SU-DHL-6 (cell line): Measurements from ENCODE around the gene CRYBG3.

Experiments
- H2AFZ ChIP-seq: fragments of 200-600 bp; sonication (generic); 2 replicates; pipeline ENCODE4 v1.6.1; 2014; ENCODE audit warnings: low read depth, mild to moderate bottlenecking, moderate library complexity, mixed read lengths, antibody characterized with exemption, low read length; ENCODE audit not compliant: severe bottlenecking
- H3F3A ChIP-seq: fragments of 200-600 bp; shearing (Covaris generic); 2 replicates; pipeline ENCODE4 v1.6.0; 2016; ENCODE audit warnings: antibody characterized with exemption, mild to moderate bottlenecking; ENCODE audit not compliant: insufficient read depth
- H3K27ac ChIP-seq: fragments of 200-600 bp; sonication (generic); 2 replicates; pipeline ENCODE4 v1.5.1; 2016; ENCODE audit warnings: low read depth, mild to moderate bottlenecking, low read length, moderate library complexity, mixed read lengths
- H3K27me3 ChIP-seq: fragments of 200-600 bp; sonication (generic), shearing (Covaris generic); 2 replicates; pipeline ENCODE4 v1.6.0; 2014; ENCODE audit warnings: mild to moderate bottlenecking, low read length
- H3K36me3 ChIP-seq: fragments of 200-600 bp; sonication (generic); 2 replicates; pipeline ENCODE4 v1.6.1; 2014; ENCODE audit warnings: mild to moderate bottlenecking, low read length, mixed read lengths
- H3K4me2 ChIP-seq: fragments of 300-600, 200-600 bp; shearing (Covaris generic), sonication (generic); 2 replicates; pipeline ENCODE4 v1.6.0; 2014; ENCODE audit warnings: low read length, low read depth, mild to moderate bottlenecking; ENCODE audit not compliant: poor library complexity, severe bottlenecking
- H3K4me3 ChIP-seq: fragments of 200-600 bp; sonication (generic); 2 replicates; pipeline ENCODE4 v1.5.1; 2014; ENCODE audit warnings: antibody characterized with exemption, low read length, mild to moderate bottlenecking, mixed read lengths; ENCODE audit not compliant: insufficient read depth, poor library complexity, severe bottlenecking
- H3K79me2 ChIP-seq: fragments of 200-600 bp; sonication (generic); 2 replicates; pipeline ENCODE4 v1.6.1; 2014; ENCODE audit warnings: mild to moderate bottlenecking, low read length, moderate library complexity; ENCODE audit not compliant: insufficient read depth
- H3K9ac ChIP-seq: fragments of 200-600 bp; sonication (generic); 2 replicates; pipeline ENCODE4 v1.7.0; 2014; ENCODE audit warnings: mild to moderate bottlenecking, low read length
- H3K9me2 ChIP-seq: fragments of 200-600 bp; sonication (generic); replicated peaks from 2 replicates; pipeline ENCODE4 v1.6.1; 2014; ENCODE audit warnings: low read length; ENCODE audit not compliant: insufficient read depth
- H3K9me3 ChIP-seq: fragments of 200-600 bp; sonication (generic); 2 replicates; pipeline ENCODE4 v1.6.1; 2014; ENCODE audit warnings: low read length, mixed read lengths; ENCODE audit not compliant: insufficient read depth
- H4K20me1 ChIP-seq: fragments of 200-600 bp; sonication (generic); 2 replicates; pipeline ENCODE4 v1.6.1; 2014; ENCODE audit warnings: low read depth, mild to moderate bottlenecking, antibody characterized with exemption, low read length, moderate library complexity, mixed read lengths
- CTCF ChIP-seq: fragments of 200-600 bp; sonication (generic); IDR thresholded peaks from one replicate; pipeline ENCODE4 v1.5.1; 2017; ENCODE audit warnings: antibody characterized with exemption, mild to moderate bottlenecking, low read length, moderate library complexity; ENCODE audit not compliant: insufficient read depth, poor library complexity, severe bottlenecking
- EZH2phosphoT487 ChIP-seq: fragments of 200-600 bp; sonication (generic), shearing (Covaris generic); conservative IDR thresholded peaks from 2 replicates; pipeline ENCODE4 v1.6.1; 2018; ENCODE audit warnings: mild to moderate bottlenecking, antibody characterized with exemption, low read length, moderate library complexity, mixed read lengths

Gene CRYBG3

GRCh38 chr3:97942801-97943546 lies 121.2 kb downstream of the CRYBG3 start:
- H3K36me3 ChIP-seq = peaks cover 36% of the 10 kb centered on the region
- H2AFZ ChIP-seq = no peak overlapping the region
- no peaks in the 10 kb centered on the region for H3K9me3 ChIP-seq
- no peaks in the 10 kb centered on the region for H3K79me2 ChIP-seq
- no peaks in the 10 kb centered on the region for H4K20me1 ChIP-seq
- H3K9me2 ChIP-seq = no peaks in the 10 kb centered on the region
- no peaks in the 10 kb centered on the region for H3K27me3 ChIP-seq
- no peak overlapping the region for H3K4me3 ChIP-seq
- no peak overlapping the region for H3K4me2 ChIP-seq
- no peak overlapping the region for H3K9ac ChIP-seq
- no peaks in the 10 kb centered on the region for H3F3A ChIP-seq
- TF ChIP-seq EZH2phosphoT487 = no peak
- no peak for TF ChIP-seq CTCF
- no peak overlapping the region for H3K27ac ChIP-seq

GRCh38 chr3:97948351-97949109 lies 126.7 kb downstream of the CRYBG3 start:
- no peak overlapping the region for H3K4me3 ChIP-seq
- no peaks in the 10 kb centered on the region for H3F3A ChIP-seq
- no peaks in the 10 kb centered on the region for H3K9me2 ChIP-seq
- no peak overlapping the region for H2AFZ ChIP-seq
- H4K20me1 ChIP-seq = no peaks in the 10 kb centered on the region
- TF ChIP-seq CTCF = no peak
- H3K4me2 ChIP-seq = no peak overlapping the region
- no peaks in the 10 kb centered on the region for H3K79me2 ChIP-seq
- peaks cover 33% of the 10 kb centered on the region for H3K36me3 ChIP-seq
- H3K27ac ChIP-seq = no peak overlapping the region
- no peaks in the 10 kb centered on the region for H3K27me3 ChIP-seq
- no peak overlapping the region for H3K9ac ChIP-seq
- no peaks in the 10 kb centered on the region for H3K9me3 ChIP-seq

- H3K36me3 ChIP-seq = peaks cover 28% of the 10 kb centered on the region
- no peaks in the 10 kb centered on the region for H3K27me3 ChIP-seq
- no peaks in the 10 kb centered on the region for H3F3A ChIP-seq
- no peak overlapping the region for H3K27ac ChIP-seq
- no peaks in the 10 kb centered on the region for H3K9me2 ChIP-seq
- no peak overlapping the region for H3K9ac ChIP-seq
- TF ChIP-seq EZH2phosphoT487 (no peak), CTCF (no peak)
- no peak overlapping the region for H3K4me2 ChIP-seq
- H4K20me1 ChIP-seq = no peaks in the 10 kb centered on the region
- no peaks in the 10 kb centered on the region for H3K9me3 ChIP-seq
- H2AFZ ChIP-seq = no peak overlapping the region
- H3K79me2 ChIP-seq = no peaks in the 10 kb centered on the region
- no peak overlapping the region for H3K4me3 ChIP-seq
These were observed 127.3 kb downstream of the CRYBG3 start for GRCh38 chr3:97949110-97949485.
